Smooth muscle cell of the coronary artery (primary cell): ENCODE results near the gene ZBED1. TPM values are rescaled to one million over a fixed set of nuclear protein-coding genes. Genes with fewer than 3 reads are reported as not detected.

Source experiments
- total RNA-seq: library from RNA; depleted of rRNA; stranded (reverse); fragments of >200 nt; gene quantifications from 2 replicates; pipeline ENCODE4 v1.2.3, GENCODE V29; 2014; ENCODE audit warnings: low replicate concordance

ZBED1 gene
- total RNA-seq: 27.7 and 36.5 TPM in 2 replicates

DNA sequence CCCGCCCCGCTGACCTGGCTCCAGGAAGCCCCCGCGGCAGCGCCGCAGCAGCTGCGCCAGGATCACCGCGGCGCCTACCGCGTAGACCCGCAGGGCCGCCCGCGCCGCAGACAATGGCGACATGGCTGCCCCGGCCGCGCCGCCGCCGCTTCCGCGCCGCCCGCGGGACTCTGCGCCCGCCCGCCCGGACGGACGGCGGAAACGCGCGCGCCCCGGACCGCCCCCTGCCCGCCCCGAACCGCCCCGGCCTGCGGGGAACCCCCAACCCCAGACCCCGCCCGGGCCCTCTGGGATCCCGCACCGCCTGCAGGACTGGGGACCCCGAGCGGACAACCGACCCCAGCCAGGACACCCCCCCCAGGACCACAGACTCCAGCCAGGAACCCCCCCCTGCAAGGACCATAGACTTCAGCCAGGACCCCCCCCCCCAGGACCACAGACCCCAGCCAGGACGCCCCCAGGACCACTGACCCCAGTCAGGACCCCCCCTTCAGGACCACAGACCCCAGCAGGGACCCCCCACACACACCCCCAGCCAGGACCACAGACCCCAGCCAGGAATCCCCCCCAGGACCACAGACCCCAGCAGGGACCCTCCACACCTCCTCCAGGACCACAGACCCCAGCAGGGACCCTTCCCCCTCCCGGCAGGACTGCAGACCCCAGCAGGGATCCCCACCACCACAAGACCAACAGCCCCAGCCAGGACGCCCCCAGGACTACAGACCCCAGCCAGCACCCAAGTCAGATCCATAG is at the start of gene ZBED1, which contains the start of gene DHRSX:
Gene ZBED1 (minus strand): TSS at position 174 of the 756 bp plus-strand sequence. CDS start 10,257 bp downstream, outside the sequence.
Gene DHRSX (minus strand): TSS at position 174 of the 756 bp plus-strand sequence. CDS start 51 bp downstream, at position 123.

Other genes with a start within 250 kb of the ZBED1 start
- gene DHRSX, start within 50 bp of the ZBED1 start, total RNA-seq: 16.8 and 28.4 TPM in 2 replicates
- 137 and 168 TPM in 2 replicates for gene CD99, start 190.3 kb upstream of the ZBED1 start, total RNA-seq